GM21423 (cell line): ENCODE measurements around the gene PMAIP1.
A peak's percentile ranks its signal among the peaks of the same experiment; 100 is the strongest.
"Not testable (repeated sequence)": the region's sequence is repeated elsewhere in the genome, so short reads cannot be mapped to it uniquely, and the experiment has no call there.

ENCODE experiments used
- ATAC-seq: cut with Tn5 transposase; IDR thresholded peaks from one replicate; pipeline ENCODE4 v1.9.1; 2021; ENCODE audit warnings: mild to moderate bottlenecking, moderate library complexity; ENCODE audit not compliant: unreplicated experiment

Gene PMAIP1

GRCh38 chr18:59881728-59882656 lies 17.8 kb upstream of the PMAIP1 start:
- peak; percentile 39 for ATAC-seq

GRCh38 chr18:59884351-59884750 lies 15.4 kb upstream of the PMAIP1 start:
- ATAC-seq, result no peak

- ATAC-seq, result peak; percentile 86
These were observed 14.1 kb upstream of the PMAIP1 start for GRCh38 chr18:59885579-59886163.

GRCh38 chr18:59886399-59886798 lies 13.4 kb upstream of the PMAIP1 start:
- ATAC-seq, result not testable (repeated sequence)

GRCh38 chr18:59892123-59892522 lies 7.7 kb upstream of the PMAIP1 start:
- ATAC-seq, result no peak

- no peak for ATAC-seq
These were observed 5.8 kb upstream of the PMAIP1 start for GRCh38 chr18:59893971-59894370.

GRCh38 chr18:59897321-59897954 lies 2.4 kb upstream of the PMAIP1 start:
- no peak for ATAC-seq

- ATAC-seq, result no peak
These were observed 1.7 kb upstream of the PMAIP1 start for GRCh38 chr18:59898093-59898492.

- ATAC-seq, result no peak
These were observed 1.0 kb upstream of the PMAIP1 start for GRCh38 chr18:59898609-59899297.

- peak; percentile 34 for ATAC-seq
These were observed 679 bp downstream of the PMAIP1 start for GRCh38 chr18:59900222-59901128.

GRCh38 chr18:59902131-59902992 lies 2.6 kb downstream of the PMAIP1 start:
- no peak for ATAC-seq

- no peak for ATAC-seq
These were observed 3.3 kb downstream of the PMAIP1 start for GRCh38 chr18:59902993-59903610.

GRCh38 chr18:59904011-59904601 lies 4.3 kb downstream of the PMAIP1 start:
- no peak for ATAC-seq

- no peak for ATAC-seq
These were observed 5.9 kb downstream of the PMAIP1 start for GRCh38 chr18:59905686-59906091.

- ATAC-seq, result no peak
These were observed 6.4 kb downstream of the PMAIP1 start for GRCh38 chr18:59906203-59906602.

GRCh38 chr18:59907172-59907571 lies 7.4 kb downstream of the PMAIP1 start:
- no peak for ATAC-seq

GRCh38 chr18:59907660-59908059 lies 7.9 kb downstream of the PMAIP1 start:
- no peak for ATAC-seq

- ATAC-seq, result no peak
These were observed 9.0 kb downstream of the PMAIP1 start for GRCh38 chr18:59908799-59909198.
